ENCODE results near the gene MAGOHB. TPM values are rescaled to one million over a fixed set of nuclear protein-coding genes. Genes with fewer than 3 reads are reported as not detected.

MAGOHB gene
- total RNA-seq, 1 donor from 2014 or later, result 5.4 TPM

- Histone ChIP-seq H3K4me3 (no peak overlapping the region), H3K27me3 (no peaks in the 10 kb centered on the region), H3K4me1 (no peaks in the 10 kb centered on the region), H3K27ac (no peak overlapping the region), H3K36me3 (no peaks in the 10 kb centered on the region), H3K9me3 (peaks cover 0 to 3% of the 10 kb centered on the region in 2 donors)
- TF ChIP-seq CTCF (IDR thresholded peaks at IDR 0.05), result no peak
- no peak for DNase-seq (ENCODE audit: low spot score in 2 of 2)
- intact Hi-C loops (cut with DNase I), result no loop called here
Observed at GRCh38 chr12:10641735-10642500, 28.5 kb upstream of the MAGOHB start.

GRCh38 chr12:10638728-10639127, 25.3 kb upstream of the MAGOHB start:
- no peak for DNase-seq (ENCODE audit: low spot score in 2 of 2)
- H3K4me1 ChIP-seq, result no peaks in the 10 kb centered on the region
- H3K9me3 ChIP-seq, result no peaks in the 10 kb centered on the region
- intact Hi-C loops (cut with DNase I), result no loop called here
- no peaks in the 10 kb centered on the region for H3K36me3 ChIP-seq
- no peak for TF ChIP-seq CTCF (IDR thresholded peaks at IDR 0.05)
- H3K27me3 ChIP-seq, result no peaks in the 10 kb centered on the region
- no peak overlapping the region for H3K4me3 ChIP-seq
- no peak overlapping the region for H3K27ac ChIP-seq

- Histone ChIP-seq H3K36me3 (no peaks in the 10 kb centered on the region), H3K4me3 (no peak overlapping the region), H3K9me3 (no peaks in the 10 kb centered on the region), H3K27ac (no peak overlapping the region), H3K4me1 (no peaks in the 10 kb centered on the region), H3K27me3 (no peaks in the 10 kb centered on the region)
- no peak for DNase-seq (ENCODE audit: low spot score in 2 of 2)
- TF ChIP-seq CTCF (IDR thresholded peaks at IDR 0.05), result no peak
- intact Hi-C loops (cut with DNase I), result no loop called here
Observed at GRCh38 chr12:10636611-10637010, 23.2 kb upstream of the MAGOHB start.

- Histone ChIP-seq H3K27ac (no peak overlapping the region), H3K36me3 (no peaks in the 10 kb centered on the region), H3K27me3 (no peaks in the 10 kb centered on the region), H3K4me3 (no peak overlapping the region), H3K4me1 (no peaks in the 10 kb centered on the region), H3K9me3 (no peaks in the 10 kb centered on the region)
- DNase-seq (ENCODE audit: low spot score in 2 of 2), result no peak
- intact Hi-C loops (cut with DNase I), result no loop called here
- TF ChIP-seq CTCF (IDR thresholded peaks at IDR 0.05), result no peak
Observed at GRCh38 chr12:10636124-10636523, 22.7 kb upstream of the MAGOHB start.

GRCh38 chr12:10635306-10635705, 21.9 kb upstream of the MAGOHB start:
- intact Hi-C loops (cut with DNase I), result no loop called here
- no peak for DNase-seq (ENCODE audit: low spot score in 2 of 2)
- Histone ChIP-seq H3K27ac (no peak overlapping the region), H3K9me3 (no peaks in the 10 kb centered on the region), H3K36me3 (no peaks in the 10 kb centered on the region), H3K4me1 (no peaks in the 10 kb centered on the region), H3K4me3 (no peak overlapping the region), H3K27me3 (no peaks in the 10 kb centered on the region)
- TF ChIP-seq CTCF (IDR thresholded peaks at IDR 0.05), result no peak

Measured in ascending aorta (tissue), 2 donors.